BLaER1 (cell line): Measurements from ENCODE around the gene MDM1.

Source experiments
- H3K27ac ChIP-seq: shearing (Covaris generic); formaldehyde crosslinking; 2 replicates; pipeline ENCODE4 v1.8.1; 2022
- H3K27me3 ChIP-seq: shearing (Covaris generic); formaldehyde crosslinking; 2 replicates; pipeline ENCODE4 v1.8.1; 2022
- H3K36me3 ChIP-seq: shearing (Covaris generic); formaldehyde crosslinking; 2 replicates; pipeline ENCODE4 v1.8.1; 2022
- H3K4me1 ChIP-seq: shearing (Covaris generic); formaldehyde crosslinking; 2 replicates; pipeline ENCODE4 v1.8.1; 2022
- H3K4me2 ChIP-seq: shearing (Covaris generic); formaldehyde crosslinking; 2 replicates; pipeline ENCODE4 v1.8.1; 2022
- H3K4me3 ChIP-seq: shearing (Covaris generic); formaldehyde crosslinking; 2 replicates; pipeline ENCODE4 v1.8.1; 2022
- H3K9ac ChIP-seq: shearing (Covaris generic); formaldehyde crosslinking; 2 replicates; pipeline ENCODE4 v1.8.1; 2022
- H3K9me3 ChIP-seq: shearing (Covaris generic); formaldehyde crosslinking; 2 replicates; pipeline ENCODE4 v1.8.1; 2022
- H4K20me1 ChIP-seq: shearing (Covaris generic); formaldehyde crosslinking; 2 replicates; pipeline ENCODE4 v1.8.1; 2022
- Cebpa-rat ChIP-seq: shearing (Covaris generic); IDR thresholded peaks from 2 replicates; pipeline ENCODE4 v1.8.1; 2022

Gene MDM1

DNA sequence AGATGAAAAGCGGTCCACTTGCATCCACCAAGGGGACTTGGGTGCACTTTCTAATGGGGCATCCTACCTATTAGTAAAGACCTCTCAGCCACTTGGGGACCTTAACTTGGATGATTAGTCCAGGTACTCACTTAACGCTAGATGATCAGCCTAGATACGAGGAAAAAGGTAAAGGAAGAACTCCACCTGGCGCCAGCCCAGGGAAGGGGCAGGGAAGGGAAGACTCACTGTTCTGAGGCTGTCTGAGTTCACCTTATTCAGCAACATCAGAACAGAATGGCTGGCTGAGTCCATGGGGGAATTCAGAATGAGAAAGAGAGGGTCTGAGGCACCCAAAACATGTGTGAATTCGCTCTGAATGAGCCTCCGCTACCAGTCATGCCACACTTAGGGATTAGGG lies 85.8 kb downstream of the MDM1 start:
- H4K20me1 ChIP-seq = no peaks in the 10 kb centered on the region
- H3K4me1 ChIP-seq = peaks cover under 1% of the 10 kb centered on the region; the same call in 1 of the 2 replicates
- no peaks in the 10 kb centered on the region for H3K9me3 ChIP-seq
- no peaks in the 10 kb centered on the region for H3K36me3 ChIP-seq
- no peak overlapping the region for H3K9ac ChIP-seq
- H3K27me3 ChIP-seq = no peaks in the 10 kb centered on the region
- no peak for TF ChIP-seq Cebpa-rat
- no peak overlapping the region for H3K27ac ChIP-seq
- H3K4me2 ChIP-seq = no peak overlapping the region
- no peak overlapping the region for H3K4me3 ChIP-seq

DNA sequence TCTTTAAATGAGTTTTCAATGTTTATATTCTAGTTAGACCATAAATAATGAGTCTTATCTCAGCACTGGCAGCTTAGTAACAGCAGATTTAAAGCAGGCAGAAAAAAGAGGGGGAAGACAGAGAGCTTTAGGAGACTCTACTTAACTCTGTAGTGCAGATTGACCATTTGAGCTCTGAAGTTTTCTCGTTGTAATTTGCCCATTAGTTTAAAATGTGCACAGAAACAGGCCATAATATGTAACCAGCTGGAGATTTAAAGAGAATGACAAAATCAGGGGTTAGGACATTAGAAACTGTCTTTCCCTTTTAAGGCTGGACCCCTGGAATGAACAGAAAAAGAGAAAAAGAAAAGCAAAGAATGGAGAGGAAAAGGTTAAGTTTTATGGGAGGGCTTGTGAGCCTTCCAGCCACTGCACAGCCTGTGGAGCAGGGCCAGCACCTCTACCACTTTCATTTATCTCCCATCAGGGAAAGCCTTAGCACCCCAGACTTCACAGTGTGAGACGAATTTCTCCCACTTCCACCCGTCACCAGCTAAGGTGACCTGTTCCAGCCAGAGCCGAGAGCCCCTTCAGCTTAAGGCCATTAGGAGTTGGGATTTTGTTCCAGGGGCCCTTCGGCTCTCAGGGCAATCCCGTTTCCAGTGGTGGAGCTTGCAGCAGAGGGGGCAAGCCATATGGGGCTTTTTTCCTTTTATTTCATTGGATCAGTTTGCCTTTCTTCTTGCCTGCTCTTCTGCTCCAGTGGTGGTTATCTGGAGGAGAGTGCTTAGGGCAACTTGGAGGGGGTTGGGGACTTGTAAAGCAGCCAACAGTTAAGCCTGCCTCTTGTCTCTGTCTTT lies 86.8 kb downstream of the MDM1 start:
- Histone ChIP-seq H3K36me3 (no peaks in the 10 kb centered on the region), H3K27me3 (no peaks in the 10 kb centered on the region), H3K9me3 (no peaks in the 10 kb centered on the region), H3K4me1 (peaks cover 10% of the 10 kb centered on the region), H3K9ac (no peak overlapping the region), H4K20me1 (no peaks in the 10 kb centered on the region), H3K27ac (no peak overlapping the region), H3K4me3 (no peak overlapping the region), H3K4me2 (no peak overlapping the region)
- TF ChIP-seq Cebpa-rat = no peak
